PC-9 (cell line): Measurements from ENCODE around the gene COL25A1.

Experiments used
- CTCF ChIP-seq: fragments of 200-600 bp; sonication (generic); conservative IDR thresholded peaks from 2 replicates; pipeline ENCODE4 v1.6.1; 2017; ENCODE audit warnings: mixed run types, antibody characterized with exemption, mild to moderate bottlenecking, moderate library complexity
- EZH2 ChIP-seq: fragments of 200-600 bp; sonication (generic); IDR thresholded peaks from 2 replicates; pipeline ENCODE4 v1.8.0; 2017; ENCODE audit warnings: antibody characterized with exemption, low read depth

GRCh38 chr4:109065006-109065405, 237.5 kb downstream of the COL25A1 start:
- TF ChIP-seq EZH2 (no peak), CTCF (no peak)
